ENCODE results near the gene CDKN2AIPNL.

The CDKN2AIPNL gene

GRCh38 chr5:134437847-134438581, 26.3 kb upstream of the CDKN2AIPNL start:
- peaks cover 49% of the 10 kb centered on the region for H3K4me1 ChIP-seq (ENCODE audit: control insufficient read depth, insufficient read depth, low read length, poor library complexity, severe bottlenecking)
- H3K4me3 ChIP-seq (ENCODE audit: extremely low read depth, insufficient read depth, low read length, poor library complexity, severe bottlenecking) = no peak overlapping the region
- no peak overlapping the region for H3K27ac ChIP-seq (ENCODE audit: low read depth, low read length, severe bottlenecking)
- H3K9me3 ChIP-seq (ENCODE audit: control insufficient read depth, low read length) = no peaks in the 10 kb centered on the region
- H3K36me3 ChIP-seq (ENCODE audit: control insufficient read depth, insufficient read depth, low read length) = no peaks in the 10 kb centered on the region
- WGBS, 2 experiments (ENCODE audit: insufficient coverage in 2 of 2) = 80 to 83% methylated on average over 7 of the region's 7 CpGs

- WGBS, 2 experiments (ENCODE audit: insufficient coverage in 2 of 2) = 100% methylated on average over 2 to 3 of the region's 4 CpGs
- peaks cover 55% of the 10 kb centered on the region for H3K4me1 ChIP-seq (ENCODE audit: control insufficient read depth, insufficient read depth, low read length, poor library complexity, severe bottlenecking)
- no peaks in the 10 kb centered on the region for H3K36me3 ChIP-seq (ENCODE audit: control insufficient read depth, insufficient read depth, low read length)
- H3K9me3 ChIP-seq (ENCODE audit: control insufficient read depth, low read length) = no peaks in the 10 kb centered on the region
- no peak overlapping the region for H3K4me3 ChIP-seq (ENCODE audit: extremely low read depth, insufficient read depth, low read length, poor library complexity, severe bottlenecking)
- peak overlapping the region; percentile 68 for H3K27ac ChIP-seq (ENCODE audit: low read depth, low read length, severe bottlenecking)
These were observed 25.7 kb upstream of the CDKN2AIPNL start for GRCh38 chr5:134437340-134437846.

GRCh38 chr5:134436523-134437339, 25.1 kb upstream of the CDKN2AIPNL start:
- Histone ChIP-seq H3K4me1 (ENCODE audit: control insufficient read depth, insufficient read depth, low read length, poor library complexity, severe bottlenecking) (peaks cover 55% of the 10 kb centered on the region), H3K4me3 (ENCODE audit: extremely low read depth, insufficient read depth, low read length, poor library complexity, severe bottlenecking) (no peak overlapping the region), H3K27ac (ENCODE audit: low read depth, low read length, severe bottlenecking) (peak overlapping the region; percentile 68), H3K36me3 (ENCODE audit: control insufficient read depth, insufficient read depth, low read length) (no peaks in the 10 kb centered on the region), H3K9me3 (ENCODE audit: control insufficient read depth, low read length) (no peaks in the 10 kb centered on the region)
- 74 to 75% methylated on average over 19 to 20 of the region's 20 CpGs for WGBS, 2 experiments (ENCODE audit: insufficient coverage in 2 of 2)

- Histone ChIP-seq H3K9me3 (ENCODE audit: control insufficient read depth, low read length) (no peaks in the 10 kb centered on the region), H3K27ac (ENCODE audit: low read depth, low read length, severe bottlenecking) (no peak overlapping the region), H3K4me1 (ENCODE audit: control insufficient read depth, insufficient read depth, low read length, poor library complexity, severe bottlenecking) (peaks cover 55% of the 10 kb centered on the region), H3K4me3 (ENCODE audit: extremely low read depth, insufficient read depth, low read length, poor library complexity, severe bottlenecking) (no peak overlapping the region), H3K36me3 (ENCODE audit: control insufficient read depth, insufficient read depth, low read length) (no peaks in the 10 kb centered on the region)
- 83 to 90% methylated on average over 1 to 2 of the region's 2 CpGs for WGBS, 2 experiments (ENCODE audit: insufficient coverage in 2 of 2)
These were observed 23.9 kb upstream of the CDKN2AIPNL start for GRCh38 chr5:134435560-134435959.

GRCh38 chr5:134432677-134433359, 21.1 kb upstream of the CDKN2AIPNL start:
- WGBS, 2 experiments (ENCODE audit: insufficient coverage in 2 of 2) = 78 to 86% methylated on average over 6 to 9 of the region's 14 CpGs
- no peak overlapping the region for H3K4me3 ChIP-seq (ENCODE audit: extremely low read depth, insufficient read depth, low read length, poor library complexity, severe bottlenecking)
- no peaks in the 10 kb centered on the region for H3K36me3 ChIP-seq (ENCODE audit: control insufficient read depth, insufficient read depth, low read length)
- no peak overlapping the region for H3K27ac ChIP-seq (ENCODE audit: low read depth, low read length, severe bottlenecking)
- H3K4me1 ChIP-seq (ENCODE audit: control insufficient read depth, insufficient read depth, low read length, poor library complexity, severe bottlenecking) = peaks cover 43% of the 10 kb centered on the region
- no peaks in the 10 kb centered on the region for H3K9me3 ChIP-seq (ENCODE audit: control insufficient read depth, low read length)

GRCh38 chr5:134432174-134432573, 20.5 kb upstream of the CDKN2AIPNL start:
- WGBS, 2 experiments (ENCODE audit: insufficient coverage in 2 of 2) = 90 to 100% methylated on average over 3 to 4 of the region's 4 CpGs
- H3K4me3 ChIP-seq (ENCODE audit: extremely low read depth, insufficient read depth, low read length, poor library complexity, severe bottlenecking) = no peak overlapping the region

GRCh38 chr5:134430001-134430569, 18.4 kb upstream of the CDKN2AIPNL start:
- Histone ChIP-seq H3K4me3 (ENCODE audit: extremely low read depth, insufficient read depth, low read length, poor library complexity, severe bottlenecking) (no peak overlapping the region), H3K9me3 (ENCODE audit: control insufficient read depth, low read length) (no peaks in the 10 kb centered on the region), H3K36me3 (ENCODE audit: control insufficient read depth, insufficient read depth, low read length) (no peaks in the 10 kb centered on the region), H3K4me1 (ENCODE audit: control insufficient read depth, insufficient read depth, low read length, poor library complexity, severe bottlenecking) (peaks cover 18% of the 10 kb centered on the region), H3K27ac (ENCODE audit: low read depth, low read length, severe bottlenecking) (no peak overlapping the region)
- 57% methylated on average over 2 of the region's 5 CpGs; no CpG with 5 or more reads in 1 of the 2 experiments for WGBS, 2 experiments (ENCODE audit: insufficient coverage in 2 of 2)

More at GRCh38 chr5:134432174-134432573, 20.5 kb upstream of the CDKN2AIPNL start:
- H3K9me3 ChIP-seq (ENCODE audit: control insufficient read depth, low read length) = no peaks in the 10 kb centered on the region
- no peaks in the 10 kb centered on the region for H3K36me3 ChIP-seq (ENCODE audit: control insufficient read depth, insufficient read depth, low read length)
- H3K4me1 ChIP-seq (ENCODE audit: control insufficient read depth, insufficient read depth, low read length, poor library complexity, severe bottlenecking) = peaks cover 38% of the 10 kb centered on the region
- no peak overlapping the region for H3K27ac ChIP-seq (ENCODE audit: low read depth, low read length, severe bottlenecking)

GRCh38 chr5:134427540-134428041, 15.9 kb upstream of the CDKN2AIPNL start:
- H3K9me3 ChIP-seq (ENCODE audit: control insufficient read depth, low read length) = no peaks in the 10 kb centered on the region
- H3K27ac ChIP-seq (ENCODE audit: low read depth, low read length, severe bottlenecking) = no peak overlapping the region
- 23 to 42% methylated on average over 4 to 5 of the region's 9 CpGs for WGBS, 2 experiments (ENCODE audit: insufficient coverage in 2 of 2)
- H3K4me3 ChIP-seq (ENCODE audit: extremely low read depth, insufficient read depth, low read length, poor library complexity, severe bottlenecking) = no peak overlapping the region
- H3K4me1 ChIP-seq (ENCODE audit: control insufficient read depth, insufficient read depth, low read length, poor library complexity, severe bottlenecking) = peaks cover 2% of the 10 kb centered on the region
- no peaks in the 10 kb centered on the region for H3K36me3 ChIP-seq (ENCODE audit: control insufficient read depth, insufficient read depth, low read length)

- WGBS, 2 experiments (ENCODE audit: insufficient coverage in 2 of 2) = 84 to 85% methylated on average over 7 of the region's 7 CpGs
- no peak overlapping the region for H3K27ac ChIP-seq (ENCODE audit: low read depth, low read length, severe bottlenecking)
- no peaks in the 10 kb centered on the region for H3K4me1 ChIP-seq (ENCODE audit: control insufficient read depth, insufficient read depth, low read length, poor library complexity, severe bottlenecking)
- no peaks in the 10 kb centered on the region for H3K36me3 ChIP-seq (ENCODE audit: control insufficient read depth, insufficient read depth, low read length)
- no peak overlapping the region for H3K4me3 ChIP-seq (ENCODE audit: extremely low read depth, insufficient read depth, low read length, poor library complexity, severe bottlenecking)
- no peaks in the 10 kb centered on the region for H3K9me3 ChIP-seq (ENCODE audit: control insufficient read depth, low read length)
These were observed 14.7 kb upstream of the CDKN2AIPNL start for GRCh38 chr5:134426361-134426760.

- no peak overlapping the region for H3K27ac ChIP-seq (ENCODE audit: low read depth, low read length, severe bottlenecking)
- H3K36me3 ChIP-seq (ENCODE audit: control insufficient read depth, insufficient read depth, low read length) = no peaks in the 10 kb centered on the region
- 80% methylated on average over 1 of the region's 2 CpGs; no CpG with 5 or more reads in 1 of the 2 experiments for WGBS, 2 experiments (ENCODE audit: insufficient coverage in 2 of 2)
- no peaks in the 10 kb centered on the region for H3K4me1 ChIP-seq (ENCODE audit: control insufficient read depth, insufficient read depth, low read length, poor library complexity, severe bottlenecking)
- no peaks in the 10 kb centered on the region for H3K9me3 ChIP-seq (ENCODE audit: control insufficient read depth, low read length)
- H3K4me3 ChIP-seq (ENCODE audit: extremely low read depth, insufficient read depth, low read length, poor library complexity, severe bottlenecking) = no peak overlapping the region
These were observed 11.7 kb upstream of the CDKN2AIPNL start for GRCh38 chr5:134423376-134423775.
